Endothelial cell of umbilical vein (primary cell): ENCODE results near the gene ZNF844.

Experiments
- EZH2 ChIP-seq: IDR thresholded peaks from 2 replicates; pipeline ENCODE4 v1.6.1; 2012; ENCODE audit warnings: borderline replicate concordance, low read depth, mild to moderate bottlenecking, moderate library complexity, low read length, inconsistent platforms; ENCODE audit not compliant: severe bottlenecking
- FOS ChIP-seq: IDR thresholded peaks from 2 replicates; pipeline ENCODE4 v1.6.1; 2011; ENCODE audit warnings: mild to moderate bottlenecking, low read length, moderate library complexity, borderline replicate concordance; ENCODE audit not compliant: insufficient read depth
- JUN ChIP-seq: IDR thresholded peaks from 2 replicates; pipeline ENCODE4 v1.6.1; 2011; ENCODE audit warnings: borderline replicate concordance, low read depth; ENCODE audit not compliant: insufficient read length, insufficient read depth
- POLR2A ChIP-seq: IDR thresholded peaks from 2 replicates; pipeline ENCODE4 v1.6.1; 2012; ENCODE audit warnings: low read depth, mild to moderate bottlenecking, control low read depth, low read length
- POLR2AphosphoS5 ChIP-seq: IDR thresholded peaks from 2 replicates; pipeline ENCODE4 v1.6.1; 2012; ENCODE audit warnings: low read depth, mild to moderate bottlenecking, control low read depth, low read length, moderate library complexity; ENCODE audit not compliant: insufficient read depth
- TF ChIP-seq, protein P1 (sequence below), 2 donors: IDR thresholded peaks; 1 replicate in 1 of 2; 2 replicates in 1 of 2; pipeline ENCODE4 v1.5.1; 2011; ENCODE audit warnings: low read length in 2 of 2, mild to moderate bottlenecking in 2 of 2, moderate library complexity in 2 of 2, control low read depth in 1 of 2, inconsistent platforms in 1 of 2, low read depth in 1 of 2; ENCODE audit not compliant: insufficient read depth in 1 of 2; ENCODE audit errors: extremely low read depth in 1 of 2
- TF ChIP-seq, protein P2 (sequence below): IDR thresholded peaks from 2 replicates; pipeline ENCODE4 v1.6.1; 2011; ENCODE audit not compliant: insufficient read depth, insufficient read length

DNA sequence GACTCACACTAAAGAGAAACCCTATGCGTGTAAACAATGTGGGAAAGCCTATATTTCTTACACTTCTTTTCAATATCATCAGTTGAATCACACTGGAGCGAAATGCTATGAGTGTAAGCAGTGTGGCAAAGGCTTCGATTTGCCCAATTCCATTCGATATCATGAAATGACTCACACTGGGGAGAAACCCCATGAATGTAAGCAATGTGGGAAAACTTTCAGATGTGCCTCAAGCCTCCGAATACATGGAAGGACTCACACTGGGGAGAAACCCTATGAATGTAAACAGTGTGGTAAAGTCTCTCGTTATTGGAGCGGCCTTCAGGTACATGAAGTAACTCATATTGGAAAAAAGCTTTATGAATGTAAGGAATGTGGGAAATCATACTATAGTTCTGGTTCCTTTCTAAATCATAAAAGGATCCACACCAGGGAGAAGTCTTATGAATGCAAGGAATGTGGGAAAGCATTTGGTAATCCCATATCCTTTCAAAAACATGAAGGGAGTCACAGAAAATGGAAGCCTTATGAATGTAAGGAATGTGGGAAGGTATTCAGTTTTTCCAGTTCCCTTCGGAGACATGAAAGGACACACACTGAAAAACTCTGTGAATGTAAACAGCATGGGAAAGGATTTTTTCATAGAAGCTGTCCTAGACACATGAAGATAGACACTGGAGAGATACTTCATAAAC lies 47.6 kb downstream of the ZNF844 start:
- TF ChIP-seq, protein P1, sequence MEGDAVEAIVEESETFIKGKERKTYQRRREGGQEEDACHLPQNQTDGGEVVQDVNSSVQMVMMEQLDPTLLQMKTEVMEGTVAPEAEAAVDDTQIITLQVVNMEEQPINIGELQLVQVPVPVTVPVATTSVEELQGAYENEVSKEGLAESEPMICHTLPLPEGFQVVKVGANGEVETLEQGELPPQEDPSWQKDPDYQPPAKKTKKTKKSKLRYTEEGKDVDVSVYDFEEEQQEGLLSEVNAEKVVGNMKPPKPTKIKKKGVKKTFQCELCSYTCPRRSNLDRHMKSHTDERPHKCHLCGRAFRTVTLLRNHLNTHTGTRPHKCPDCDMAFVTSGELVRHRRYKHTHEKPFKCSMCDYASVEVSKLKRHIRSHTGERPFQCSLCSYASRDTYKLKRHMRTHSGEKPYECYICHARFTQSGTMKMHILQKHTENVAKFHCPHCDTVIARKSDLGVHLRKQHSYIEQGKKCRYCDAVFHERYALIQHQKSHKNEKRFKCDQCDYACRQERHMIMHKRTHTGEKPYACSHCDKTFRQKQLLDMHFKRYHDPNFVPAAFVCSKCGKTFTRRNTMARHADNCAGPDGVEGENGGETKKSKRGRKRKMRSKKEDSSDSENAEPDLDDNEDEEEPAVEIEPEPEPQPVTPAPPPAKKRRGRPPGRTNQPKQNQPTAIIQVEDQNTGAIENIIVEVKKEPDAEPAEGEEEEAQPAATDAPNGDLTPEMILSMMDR (IDR thresholded peaks at IDR 0.05; ENCODE audit: extremely low read depth in 1 of 2, insufficient read depth in 1 of 2, low read depth in 1 of 2, low read length in 2 of 2): no peak
- no peak for TF ChIP-seq POLR2A
- TF ChIP-seq, protein P2, sequence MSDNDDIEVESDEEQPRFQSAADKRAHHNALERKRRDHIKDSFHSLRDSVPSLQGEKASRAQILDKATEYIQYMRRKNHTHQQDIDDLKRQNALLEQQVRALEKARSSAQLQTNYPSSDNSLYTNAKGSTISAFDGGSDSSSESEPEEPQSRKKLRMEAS: no peak
- TF ChIP-seq EZH2: no peak
- no peak for TF ChIP-seq POLR2AphosphoS5
- TF ChIP-seq JUN: no peak
- no peak for TF ChIP-seq FOS
